Activated B cell treated with CpG ODN at 0.5 μM for 24 hours (primary cell): Measurements from ENCODE around the gene CSNK1G2. TPM values are rescaled to one million over a fixed set of nuclear protein-coding genes. Genes with fewer than 3 reads are reported as not detected.

Source experiments
- ATAC-seq: fragments of 200-7000 bp; cut with Tn5 transposase; one replicate; pipeline ENCODE4 v1.10.0; 2021; ENCODE audit warnings: low read depth, mild to moderate bottlenecking, moderate library complexity
- CTCF ChIA-PET: fragments of 350-600 bp; sonication (Branson Sonifier 250); formaldehyde crosslinking; loops from one replicate; lab custom pipeline; 2021; ENCODE audit warnings: antibody characterized with exemption; lab: Charles Lee
- POLR2A ChIA-PET: fragments of 350-600 bp; sonication (Branson Sonifier 250); formaldehyde crosslinking; loops from one replicate; lab custom pipeline; 2021; ENCODE audit warnings: antibody characterized with exemption; lab: Charles Lee
- DNase-seq: peaks from one replicate; pipeline ENCODE4 v3.0.0; 2022
- H3K27ac Mint-ChIP-seq: one replicate; pipeline ENCODE4 v1.8.0; 2020; ENCODE audit warnings: mixed read lengths
- H3K27me3 Mint-ChIP-seq: one replicate; pipeline ENCODE4 v1.8.0; 2021; ENCODE audit warnings: mixed read lengths
- H3K36me3 Mint-ChIP-seq: one replicate; pipeline ENCODE4 v1.8.0; 2021; ENCODE audit warnings: low read depth, mixed read lengths
- H3K4me1 Mint-ChIP-seq: one replicate; pipeline ENCODE4 v1.8.0; 2021; ENCODE audit warnings: mixed read lengths
- H3K4me3 Mint-ChIP-seq: one replicate; pipeline ENCODE4 v1.8.0; 2020; ENCODE audit warnings: mild to moderate bottlenecking, mixed read lengths
- H3K9me3 Mint-ChIP-seq: one replicate; pipeline ENCODE4 v1.8.0; 2020; ENCODE audit warnings: mixed read lengths
- CTCF ChIP-seq: fragments of 200-600 bp; IDR thresholded peaks from one replicate; pipeline ENCODE4 v1.8.0; 2022; ENCODE audit warnings: antibody characterized with exemption, mild to moderate bottlenecking
- intact Hi-C: fragments of 100-400 bp; cut with micrococcal nuclease; formaldehyde crosslinking; loops from one replicate; pipeline ENCODE4 v1.15.1; 2024
- total RNA-seq: library from RNA; stranded (reverse); gene quantifications from 2 replicates; pipeline ENCODE4 v1.2.3, GENCODE V29; 2022

Gene CSNK1G2
- total RNA-seq, 1 donor from 2014 or later: 89.1 TPM

GRCh38 chr19:1936916-1937610, 3.9 kb upstream of the CSNK1G2 start:
- Mint-ChIP-seq H3K27me3 (no peaks in the 10 kb centered on the region), H3K9me3 (peaks cover 5% of the 10 kb centered on the region), H3K27ac (peak overlapping the region; percentile 37), H3K4me3 (no peak overlapping the region), H3K36me3 (peaks cover 10% of the 10 kb centered on the region), H3K4me1 (peaks cover 47% of the 10 kb centered on the region)
- ATAC-seq (no peak), DNase-seq (no peak)
- CTCF ChIA-PET: no interaction called here
- intact Hi-C loops: no loop called here
- POLR2A ChIA-PET: interaction anchor here (0.6 to 1.1 kb wide), 3 partner anchors 9 to 200 kb away, joined by 3 to 4 read pairs (median 3); partner anchors contain the start of gene MOB3A
- TF ChIP-seq CTCF: no peak

GRCh38 chr19:1938071-1938470, 2.9 kb upstream of the CSNK1G2 start:
- no peaks in the 10 kb centered on the region for H3K27me3 Mint-ChIP-seq
- H3K4me1 Mint-ChIP-seq: peaks cover 44% of the 10 kb centered on the region
- ChIA-PET CTCF (no interaction called here), POLR2A (interaction anchor here (1.4 kb wide), 1 partner anchor 104 kb away, joined by 8 read pairs; no protein-coding TSS in a partner anchor)
- H3K27ac Mint-ChIP-seq: no peak overlapping the region
- intact Hi-C loops: no loop called here
- ATAC-seq (no peak), DNase-seq (no peak)
- peaks cover 14% of the 10 kb centered on the region for H3K36me3 Mint-ChIP-seq
- TF ChIP-seq CTCF: no peak
- H3K9me3 Mint-ChIP-seq: peaks cover 5% of the 10 kb centered on the region
- no peak overlapping the region for H3K4me3 Mint-ChIP-seq

- CTCF ChIA-PET: interaction anchor here (0.7 to 1.0 kb wide), 2 partner anchors 77 to 100 kb away, joined by 3 read pairs; no protein-coding TSS in a partner anchor
- Mint-ChIP-seq H3K27me3 (no peaks in the 10 kb centered on the region), H3K36me3 (peaks cover 10% of the 10 kb centered on the region), H3K9me3 (no peaks in the 10 kb centered on the region), H3K4me1 (peaks cover 46% of the 10 kb centered on the region), H3K27ac (peak overlapping the region; percentile 96), H3K4me3 (peak overlapping the region; percentile 91)
- no peak for TF ChIP-seq CTCF
- ATAC-seq: peak; percentile 53
- intact Hi-C loops: loop anchor here (1.0 to 2.0 kb wide), 6 partner anchors 38 to 148 kb away; partner anchors contain the start of gene BTBD2
- POLR2A ChIA-PET: interaction anchor here (0.5 to 2.2 kb wide), 31 partner anchors 9 to 1411 kb away, joined by 3 to 15 read pairs (median 4); partner anchors contain the start of genes ABHD17A and AP3D1
- DNase-seq: peak; percentile 69
Observed at GRCh38 chr19:1942078-1942933, 1.3 kb downstream of the CSNK1G2 start.

GRCh38 chr19:1942934-1943555, 2.1 kb downstream of the CSNK1G2 start:
- no peak for TF ChIP-seq CTCF
- peaks cover 10% of the 10 kb centered on the region for H3K36me3 Mint-ChIP-seq
- no peaks in the 10 kb centered on the region for H3K9me3 Mint-ChIP-seq
- intact Hi-C loops: loop anchor here (1.0 to 2.0 kb wide), 6 partner anchors 39 to 147 kb away; partner anchors contain the start of gene BTBD2
- H3K4me1 Mint-ChIP-seq: peaks cover 46% of the 10 kb centered on the region
- ATAC-seq (no peak), DNase-seq (no peak)
- ChIA-PET CTCF (interaction anchor here (1.0 to 1.6 kb wide), 3 partner anchors 13 to 78 kb away, joined by 3 to 5 read pairs (median 4); no protein-coding TSS in a partner anchor), POLR2A (interaction anchor here (0.6 to 2.2 kb wide), 18 partner anchors 10 to 1412 kb away, joined by 3 to 15 read pairs (median 4); partner anchors contain the start of genes ABHD17A and AP3D1)
- H3K4me3 Mint-ChIP-seq: peak overlapping the region; percentile 91
- peak overlapping the region; percentile 96 for H3K27ac Mint-ChIP-seq
- H3K27me3 Mint-ChIP-seq: no peaks in the 10 kb centered on the region
